COLO829 (cell line): ENCODE measurements around the gene TXN.
A peak's percentile ranks its signal among the peaks of the same experiment; 100 is the strongest.
"Not testable (repeated sequence)": the region's sequence is repeated elsewhere in the genome, so short reads cannot be mapped to it uniquely, and the experiment has no call there.

Experiments used
- DNase-seq: peaks from one replicate; pipeline ENCODE4 v3.0.0; 2012; ENCODE audit warnings: low spot score

The TXN gene

GRCh38 chr9:110257097-110257841, 962 bp upstream of the TXN start:
- no peak for DNase-seq

GRCh38 chr9:110255463-110256379, 586 bp downstream of the TXN start:
- DNase-seq, result no peak

- no peak for DNase-seq
These were observed 1.3 kb downstream of the TXN start for GRCh38 chr9:110255034-110255462.

- no peak for DNase-seq
These were observed 1.8 kb downstream of the TXN start for GRCh38 chr9:110254500-110254899.

GRCh38 chr9:110252509-110253139, 3.7 kb downstream of the TXN start:
- DNase-seq, result no peak

GRCh38 chr9:110251770-110252169, 4.5 kb downstream of the TXN start:
- not testable (repeated sequence) for DNase-seq

- DNase-seq, result no peak
These were observed 5.1 kb downstream of the TXN start for GRCh38 chr9:110251212-110251611.

- DNase-seq, result no peak
These were observed 6.7 kb downstream of the TXN start for GRCh38 chr9:110249603-110250002.

GRCh38 chr9:110248361-110248760, 7.9 kb downstream of the TXN start:
- no peak for DNase-seq

- no peak for DNase-seq
These were observed 10.1 kb downstream of the TXN start for GRCh38 chr9:110246214-110246613.

- DNase-seq, result no peak
These were observed 11.7 kb downstream of the TXN start for GRCh38 chr9:110244616-110245015.

GRCh38 chr9:110241858-110242321, 14.4 kb downstream of the TXN start:
- DNase-seq, result no peak

- no peak for DNase-seq
These were observed 14.9 kb downstream of the TXN start for GRCh38 chr9:110241260-110241857.

- DNase-seq, result no peak
These were observed 16.1 kb downstream of the TXN start for GRCh38 chr9:110240198-110240597.

GRCh38 chr9:110228321-110228720, 28.0 kb downstream of the TXN start:
- no peak for DNase-seq

GRCh38 chr9:110224583-110224982, 31.7 kb downstream of the TXN start:
- no peak for DNase-seq

GRCh38 chr9:110220809-110221208, 35.5 kb downstream of the TXN start:
- no peak for DNase-seq

GRCh38 chr9:110217656-110218099, 38.6 kb downstream of the TXN start:
- peak; percentile 22 for DNase-seq

- no peak for DNase-seq
These were observed 41.5 kb downstream of the TXN start for GRCh38 chr9:110214586-110215355.

- no peak for DNase-seq
These were observed 42.2 kb downstream of the TXN start for GRCh38 chr9:110214090-110214489.

- no peak for DNase-seq
These were observed 42.8 kb downstream of the TXN start for GRCh38 chr9:110213413-110214044.
